ENCODE results near the gene ADAMTSL3. TPM values are rescaled to one million over a fixed set of nuclear protein-coding genes. Genes with fewer than 3 reads are reported as not detected.
"Not testable (repeated sequence)": the region's sequence is repeated elsewhere in the genome, so short reads cannot be mapped to it uniquely, and the experiment has no call there.

Gene ADAMTSL3
- total RNA-seq, 1 donor from 2014 or later: 12.5 TPM

DNA sequence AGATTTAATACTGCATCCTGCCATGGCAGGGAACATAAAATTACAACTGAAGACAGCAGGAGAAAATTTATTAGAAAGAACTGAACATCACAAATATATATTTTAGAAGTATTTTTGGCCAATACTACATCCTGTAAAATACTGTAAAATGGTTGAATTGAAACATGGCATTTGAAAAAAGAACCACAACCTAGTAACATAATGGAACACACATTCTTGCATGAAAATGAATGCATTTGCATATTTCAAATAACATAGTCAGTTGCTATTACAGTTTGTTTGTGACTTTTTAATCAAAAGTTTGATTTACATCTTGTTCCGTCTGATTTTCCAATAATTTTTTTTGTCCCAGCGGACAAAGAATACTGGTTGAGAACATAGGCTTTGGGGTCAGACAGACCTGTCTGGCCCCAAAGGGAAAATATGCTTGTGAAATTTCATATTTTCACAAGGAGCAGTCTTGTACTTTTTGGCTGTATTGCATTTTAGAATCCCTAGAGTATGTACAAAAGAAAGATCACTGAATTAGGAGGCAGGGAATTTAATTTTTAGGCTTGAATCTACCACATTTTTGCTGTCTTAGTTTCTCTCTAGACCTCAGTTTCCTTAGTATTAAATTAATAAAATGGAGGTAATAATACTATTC, 268.8 kb downstream of the ADAMTSL3 start:
- DNase-seq (ENCODE audit: low read depth in 2 of 2): no peak

DNA sequence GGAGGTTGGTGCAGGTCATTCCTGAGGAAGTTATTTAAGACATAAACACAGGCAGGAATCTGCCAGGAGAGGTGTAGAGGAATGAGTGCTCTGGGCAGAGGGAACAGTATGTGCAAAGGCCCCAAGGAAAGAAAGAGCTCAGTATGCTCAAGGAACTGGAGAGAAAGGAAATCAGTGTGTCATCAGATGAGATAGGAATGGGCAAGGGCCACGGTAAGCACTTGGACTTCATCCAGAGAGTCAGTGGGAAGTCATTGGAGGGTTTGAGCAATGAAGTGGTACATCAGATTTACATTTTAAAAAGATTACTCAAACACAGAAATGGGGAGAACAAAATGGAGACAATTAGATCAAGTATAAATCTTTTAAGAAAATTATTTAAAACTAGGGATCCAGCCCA, 272.2 kb downstream of the ADAMTSL3 start:
- no peak for DNase-seq (ENCODE audit: low read depth in 2 of 2)

DNA sequence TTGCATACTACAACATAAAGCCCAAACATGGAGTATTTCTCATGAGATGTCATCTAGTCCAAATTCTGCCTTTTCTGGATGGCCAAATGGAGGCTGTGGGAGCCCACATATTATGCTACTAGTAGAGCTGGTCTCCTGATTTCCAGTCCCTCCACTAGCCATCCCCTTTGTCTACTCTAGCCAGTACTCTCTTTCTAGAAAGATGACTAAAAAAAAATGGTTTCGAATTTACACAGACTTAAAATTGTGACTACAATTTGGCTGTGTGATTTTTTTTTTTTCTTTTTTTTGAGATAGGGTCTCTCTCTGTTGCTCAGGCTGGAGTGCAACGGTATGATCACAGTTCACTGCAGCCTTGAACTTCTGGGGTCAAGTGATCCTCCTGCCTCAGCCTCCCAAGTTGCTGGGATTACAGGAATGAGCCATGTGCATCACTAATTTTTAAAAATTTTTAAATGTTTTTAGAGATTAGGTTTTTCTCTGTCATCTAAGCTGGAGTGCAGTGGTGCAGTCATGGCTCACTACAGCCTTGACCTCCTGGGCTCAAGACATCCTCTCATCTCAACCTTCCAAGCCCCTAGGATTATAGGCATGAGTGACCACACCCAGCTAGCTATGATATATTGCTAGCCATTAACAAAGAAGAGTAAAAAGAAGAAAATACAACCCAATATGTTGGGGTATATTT, 273.9 kb downstream of the ADAMTSL3 start:
- no peak for DNase-seq (ENCODE audit: low read depth in 2 of 2)

DNA sequence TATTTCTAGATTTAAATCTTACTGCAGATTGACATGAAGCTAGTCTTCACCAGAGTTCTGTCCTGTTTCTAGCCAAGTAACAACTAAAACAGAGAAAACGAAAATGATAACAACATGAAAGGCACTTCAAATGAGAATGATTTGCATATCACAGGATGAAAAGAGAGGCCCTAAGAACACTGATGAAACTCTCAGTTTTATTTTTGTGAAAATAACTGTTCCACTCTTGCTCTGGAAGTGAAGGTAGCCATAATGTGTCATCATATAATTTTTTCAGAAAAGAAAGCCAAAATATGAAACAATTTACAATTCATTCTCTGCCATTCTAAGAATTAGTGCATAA, 274.4 kb downstream of the ADAMTSL3 start:
- DNase-seq (ENCODE audit: low read depth in 2 of 2): no peak

DNA sequence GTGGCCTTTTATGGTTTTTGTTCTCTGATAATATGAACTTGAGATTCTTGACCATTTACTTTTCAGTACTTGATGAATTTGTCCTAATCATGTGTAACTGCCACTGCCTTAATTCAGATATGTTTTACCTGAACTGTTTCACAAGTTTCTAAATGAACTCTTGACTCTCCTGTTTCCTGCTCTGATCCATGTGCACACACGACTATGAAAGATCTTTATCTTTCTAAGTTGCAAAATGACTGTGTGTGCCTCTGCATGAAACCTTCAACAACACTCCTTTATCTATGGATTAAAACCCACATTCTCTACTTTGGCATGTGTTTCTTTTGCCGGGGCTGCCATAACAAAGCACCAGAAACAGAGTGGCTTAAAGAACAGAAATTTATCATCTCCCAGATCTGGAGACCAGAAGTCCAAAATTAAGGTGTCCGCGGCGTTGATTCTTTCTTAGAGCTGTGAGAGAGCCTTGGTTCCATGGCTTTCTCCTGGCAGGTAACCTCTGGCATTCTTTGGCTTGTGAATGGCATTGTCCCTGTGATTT, 275.0 kb downstream of the ADAMTSL3 start:
- DNase-seq (ENCODE audit: low read depth in 2 of 2): peak in 1 of 2 donors; percentile 19

DNA sequence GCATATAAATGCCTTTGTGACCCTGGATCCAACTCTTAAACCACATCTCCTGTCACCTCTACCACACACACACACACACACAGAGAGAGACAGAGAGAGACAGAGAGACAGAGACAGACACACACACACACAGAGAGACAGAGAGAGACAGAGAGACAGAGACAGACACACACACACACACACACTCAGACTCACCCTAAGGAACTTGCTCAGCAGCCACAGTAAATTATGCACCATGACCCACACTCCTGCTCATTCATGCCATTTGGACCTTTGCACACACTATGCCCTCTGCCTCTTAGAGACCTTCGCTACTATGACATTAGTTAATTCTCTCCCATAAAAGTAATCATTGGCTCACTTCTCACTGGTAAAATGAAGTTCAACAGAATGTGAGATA, 275.7 kb downstream of the ADAMTSL3 start:
- no peak for DNase-seq (ENCODE audit: low read depth in 2 of 2)

DNA sequence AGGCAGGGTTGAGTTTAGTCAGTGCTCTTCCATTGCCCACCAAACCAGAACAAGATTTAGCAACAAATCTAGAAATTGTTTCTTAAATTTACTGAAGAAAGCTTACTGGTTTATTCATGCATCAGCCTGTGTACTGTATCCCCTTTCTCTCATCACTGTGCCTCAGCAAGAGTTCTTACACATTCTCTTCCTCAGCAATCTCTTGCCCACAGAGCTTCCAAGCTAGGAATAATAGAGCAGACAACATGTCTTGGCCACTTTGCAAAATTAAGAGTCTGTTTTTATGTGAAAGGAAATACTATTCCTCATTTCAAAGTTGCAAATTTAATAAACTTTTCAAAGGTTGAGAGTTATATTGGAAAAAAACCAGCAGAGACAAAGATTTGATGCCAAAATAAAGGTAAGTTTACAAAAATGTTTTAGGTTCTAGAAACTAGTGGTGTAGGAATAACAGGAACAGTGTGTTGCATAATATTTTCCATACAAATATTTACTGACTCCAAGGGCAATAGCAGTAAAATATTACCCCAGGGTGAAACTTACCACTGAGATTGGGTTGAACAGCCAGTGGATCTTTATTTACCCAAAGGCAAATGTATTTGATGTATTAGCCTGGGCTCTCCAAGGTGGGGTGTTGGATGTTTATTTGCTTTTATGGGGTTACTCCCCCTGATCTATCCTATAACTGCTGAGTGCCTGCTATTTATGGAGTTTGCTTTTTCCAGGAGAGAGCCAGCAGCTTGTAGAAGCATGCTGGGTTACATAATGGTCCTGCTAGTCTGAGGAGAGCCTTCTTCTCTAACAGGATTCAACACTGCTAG, 276.7 kb downstream of the ADAMTSL3 start:
- DNase-seq (ENCODE audit: low read depth in 2 of 2): peak in 1 of 2 donors; percentile 68

DNA sequence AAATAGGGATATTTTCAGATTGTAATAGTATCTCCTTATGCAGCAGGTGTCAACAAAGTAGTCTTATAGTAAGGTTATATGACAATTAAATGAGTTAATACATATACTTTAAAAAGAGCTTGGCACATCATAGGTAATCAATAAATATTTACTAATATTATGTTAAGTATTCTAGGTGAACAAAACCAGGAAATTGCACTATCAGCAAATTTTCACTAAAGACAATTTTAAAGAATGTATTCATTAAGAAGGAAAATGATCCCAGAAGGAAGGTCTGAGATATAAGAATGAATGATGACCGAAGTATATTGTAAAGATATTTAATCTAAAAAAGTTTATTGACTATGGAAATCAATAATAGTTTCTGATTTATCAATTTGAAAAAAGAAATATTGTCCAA, 281.9 kb downstream of the ADAMTSL3 start:
- DNase-seq (ENCODE audit: low read depth in 2 of 2): no peak

DNA sequence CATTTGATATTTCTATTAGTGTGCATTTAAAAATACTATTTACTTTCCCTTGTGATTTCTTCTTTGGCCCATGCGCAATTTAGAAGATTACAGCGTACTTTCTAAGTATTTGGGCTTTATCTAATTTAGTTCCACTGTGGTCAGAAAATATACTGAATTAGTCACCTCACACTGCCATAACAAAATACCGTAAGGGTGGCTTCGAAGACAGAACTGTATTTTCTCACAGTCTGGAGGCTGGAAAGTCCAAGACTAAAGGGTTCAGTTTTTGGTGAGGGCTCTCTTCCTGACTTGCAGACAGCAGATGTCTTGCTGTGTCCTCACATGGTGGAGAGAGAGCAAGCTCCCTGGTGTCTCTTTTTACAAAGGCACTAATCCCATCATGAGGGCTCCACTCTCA, 286.2 kb downstream of the ADAMTSL3 start:
- DNase-seq (ENCODE audit: low read depth in 2 of 2): no peak

DNA sequence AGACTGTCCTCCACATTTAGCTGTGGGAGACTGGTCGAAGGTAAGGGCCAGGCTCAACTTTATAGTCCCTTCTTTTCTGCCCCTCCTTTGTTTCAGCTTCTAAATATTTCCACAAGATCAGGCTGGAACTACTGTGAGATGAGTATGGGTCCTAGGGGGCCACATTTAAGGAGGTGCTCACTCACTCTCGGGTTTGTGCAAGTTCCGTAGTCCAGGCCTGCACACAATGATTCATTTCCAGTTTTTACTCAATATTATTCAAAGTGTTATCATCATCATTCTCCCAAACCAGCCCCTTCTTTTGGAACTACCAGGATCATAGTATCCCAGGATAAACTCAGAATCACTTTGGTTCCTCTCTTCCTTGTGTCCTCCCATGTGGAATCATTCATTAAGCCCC, 289.1 kb downstream of the ADAMTSL3 start:
- DNase-seq (ENCODE audit: low read depth in 2 of 2): no peak

DNA sequence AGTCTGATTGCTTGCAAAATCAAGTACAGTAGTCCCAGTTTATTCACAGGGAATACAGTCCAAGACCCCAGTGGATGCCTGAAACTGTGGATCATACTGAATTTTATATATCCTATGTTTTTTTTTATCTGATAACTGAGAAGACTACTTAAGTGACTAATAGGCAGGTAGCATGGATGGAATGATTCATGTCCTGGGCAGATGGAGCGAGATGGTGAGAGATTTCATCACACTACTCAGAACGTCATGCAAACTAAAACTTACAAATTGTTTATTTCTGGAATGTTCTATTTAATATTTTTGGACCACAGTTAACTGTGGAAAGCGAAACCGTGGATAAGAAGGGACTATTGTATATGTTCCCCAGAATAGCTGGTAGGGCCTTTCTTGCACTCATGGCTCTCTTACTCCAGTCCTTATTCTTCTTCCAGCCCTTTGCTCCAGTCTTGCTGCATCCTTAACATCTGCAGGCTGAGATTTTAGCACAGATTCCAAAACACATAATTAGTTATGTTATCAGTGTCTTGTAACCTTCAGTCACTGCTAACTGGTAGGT, 290.0 kb downstream of the ADAMTSL3 start:
- DNase-seq (ENCODE audit: low read depth in 2 of 2): no peak

DNA sequence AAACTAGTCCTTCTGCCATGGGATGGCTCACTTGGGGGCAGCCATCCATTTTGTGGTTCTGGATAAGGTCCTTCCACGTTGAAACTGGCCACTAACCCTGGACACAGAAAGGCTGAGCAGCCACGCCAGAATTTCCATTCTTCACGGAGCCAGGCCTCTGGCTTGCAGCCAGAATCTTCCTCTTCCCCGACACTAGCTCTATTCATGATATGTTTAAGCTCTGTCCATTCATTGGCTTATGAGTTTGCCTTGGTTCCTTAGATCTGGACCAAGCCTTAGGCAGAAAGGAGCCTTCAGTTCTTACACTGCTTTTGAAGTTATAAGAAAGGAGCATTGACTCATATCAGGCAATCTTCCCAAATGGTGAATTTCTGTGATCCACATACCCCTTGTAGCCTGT, 293.2 kb downstream of the ADAMTSL3 start:
- no peak for DNase-seq (ENCODE audit: low read depth in 2 of 2)

DNA sequence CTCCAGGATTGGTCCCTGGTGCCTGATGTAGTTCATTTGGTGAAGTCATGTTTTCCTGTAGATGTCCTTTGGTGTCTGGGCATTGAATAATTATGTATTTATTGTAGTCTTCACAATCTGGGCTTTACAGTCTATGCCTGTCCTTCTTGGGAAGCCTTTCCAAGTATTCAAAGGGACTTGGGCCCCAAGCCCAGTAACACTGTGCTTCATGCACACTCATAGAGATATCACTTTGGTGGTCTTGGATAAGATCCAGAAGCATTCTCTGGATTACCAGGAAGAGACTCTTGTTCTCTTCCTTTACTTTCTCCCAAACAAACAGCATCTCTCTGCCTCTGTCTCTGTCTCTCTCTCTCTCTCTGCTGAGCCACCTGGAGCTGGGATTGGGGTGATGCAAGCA, 300.6 kb downstream of the ADAMTSL3 start:
- no peak for DNase-seq (ENCODE audit: low read depth in 2 of 2)

DNA sequence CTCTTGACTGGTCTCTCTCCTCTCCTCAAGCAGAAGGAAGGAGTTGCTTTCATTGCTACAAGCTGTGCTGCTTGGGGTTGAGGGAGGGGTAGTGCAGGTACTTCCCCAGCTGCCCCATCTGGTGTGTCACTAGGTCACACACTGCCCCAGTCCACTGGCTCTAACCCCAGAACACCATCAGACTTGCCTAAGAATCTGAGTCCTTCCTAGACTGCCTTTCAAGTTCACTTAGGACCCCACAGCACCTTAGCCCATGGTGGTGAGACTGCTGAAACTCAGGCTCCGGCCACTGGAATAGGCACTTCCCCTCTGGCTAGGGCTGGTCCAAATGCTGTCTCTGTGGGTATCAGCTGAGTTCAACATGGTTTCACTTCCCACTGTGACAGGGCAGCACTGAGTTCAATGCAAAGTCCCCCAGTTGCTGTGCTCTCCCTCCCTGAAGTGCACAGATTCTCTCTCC, 301.9 kb downstream of the ADAMTSL3 start:
- no peak for DNase-seq (ENCODE audit: low read depth in 2 of 2)

DNA sequence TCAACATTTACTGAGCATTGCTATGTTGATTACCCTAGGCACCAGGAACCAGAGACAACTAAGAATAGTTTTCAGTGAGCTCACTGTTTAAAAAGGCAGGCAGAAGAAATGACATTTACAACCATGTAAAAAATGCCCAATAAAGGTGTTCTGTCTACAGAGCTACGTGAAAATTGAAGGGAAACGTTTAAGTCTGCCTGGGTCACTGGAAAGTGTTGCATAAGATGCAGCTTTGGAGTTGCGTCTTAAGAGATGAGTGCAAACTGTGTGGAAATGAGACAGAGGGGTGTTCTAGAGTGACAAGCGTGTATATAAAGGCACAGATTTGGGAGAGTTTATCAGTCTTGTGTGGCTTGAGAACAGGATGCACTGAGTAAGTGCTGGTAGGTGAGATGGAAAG, 303.0 kb downstream of the ADAMTSL3 start:
- DNase-seq (ENCODE audit: low read depth in 2 of 2): no peak

DNA sequence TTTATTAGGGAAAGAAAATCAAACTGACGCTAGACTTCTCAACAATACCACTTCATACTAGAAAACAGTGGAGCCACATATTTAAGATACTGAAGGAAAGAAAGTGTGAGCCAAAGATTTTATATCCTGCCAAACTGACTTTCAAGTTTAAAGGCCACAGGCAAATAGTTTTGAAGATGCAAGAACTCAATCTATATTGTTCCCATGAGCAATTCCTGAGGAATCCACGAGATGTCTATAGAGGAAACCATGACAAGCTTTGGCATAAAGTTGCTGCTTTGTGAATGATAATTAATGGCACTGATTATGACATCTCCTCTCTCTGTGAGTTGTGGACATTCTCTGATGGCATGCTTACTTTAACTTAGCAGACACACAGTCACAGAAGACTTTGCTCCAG, 305.6 kb downstream of the ADAMTSL3 start:
- no peak for DNase-seq (ENCODE audit: low read depth in 2 of 2)

DNA sequence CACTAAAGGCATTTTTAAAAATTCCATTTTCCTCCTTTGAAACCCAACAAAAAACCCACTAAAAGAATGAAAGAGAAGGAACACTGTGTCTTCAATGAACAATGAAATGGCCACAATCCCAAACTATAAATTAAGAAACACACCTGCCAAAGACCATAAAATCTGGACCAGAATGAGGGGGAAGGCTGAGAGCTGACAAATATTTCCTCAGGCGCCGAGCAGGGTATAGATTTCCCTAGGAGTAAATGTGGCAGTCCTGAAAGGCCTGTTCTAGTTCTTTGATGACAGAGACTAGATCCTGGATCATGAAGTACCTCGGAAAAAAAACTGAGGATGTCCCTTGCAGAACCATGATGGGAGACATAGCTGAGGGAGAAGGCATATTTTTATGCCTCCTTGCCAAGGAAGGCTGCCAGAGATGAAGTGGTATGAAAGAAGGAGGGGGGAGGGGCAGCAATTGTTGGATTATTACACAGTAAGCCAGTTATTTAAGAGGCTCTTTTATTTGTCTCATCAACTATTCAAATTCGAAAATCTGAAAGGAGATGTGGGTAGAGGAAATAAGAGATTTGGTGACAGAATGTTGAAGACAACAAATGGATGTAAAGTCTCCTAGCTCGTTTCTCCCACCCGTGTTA, 306.4 kb downstream of the ADAMTSL3 start:
- no peak for DNase-seq (ENCODE audit: low read depth in 2 of 2)

DNA sequence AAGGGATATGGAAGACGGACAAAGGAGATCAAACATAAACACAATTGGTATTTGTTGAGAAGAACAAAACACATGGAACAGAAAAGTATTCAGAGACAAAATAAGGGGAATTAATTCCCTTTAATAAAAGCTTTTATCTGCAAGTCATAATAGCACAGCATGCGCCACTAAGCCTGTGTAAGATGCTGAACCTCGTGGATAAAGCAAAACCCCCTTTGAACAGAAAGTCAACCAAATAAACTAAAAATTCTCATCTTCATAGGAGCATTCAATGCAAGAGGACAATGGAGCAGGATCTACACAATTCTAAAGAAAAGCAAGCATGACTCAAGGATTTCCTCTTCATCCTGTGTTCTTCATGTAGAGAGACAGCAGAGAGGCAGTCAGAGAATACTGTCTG, 307.4 kb downstream of the ADAMTSL3 start:
- DNase-seq (ENCODE audit: low read depth in 2 of 2): no peak

DNA sequence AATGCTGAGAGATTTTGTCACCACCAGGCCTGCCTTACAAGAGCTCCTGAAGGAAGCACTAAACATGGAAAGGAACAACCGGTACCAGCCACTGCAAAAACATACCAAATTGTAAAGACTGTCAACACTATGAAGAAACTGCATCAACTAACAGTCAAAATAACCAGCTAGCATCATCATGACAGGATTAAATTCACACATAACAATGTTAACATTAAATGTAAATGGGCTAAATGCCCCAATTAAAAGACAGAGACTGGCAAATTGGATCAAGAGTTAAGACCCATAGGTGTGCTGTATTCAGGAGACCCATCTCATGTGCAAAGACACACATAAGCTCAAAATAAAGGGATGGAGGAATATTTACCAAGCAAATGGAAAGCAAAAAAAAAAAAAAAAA, 311.0 kb downstream of the ADAMTSL3 start:
- not testable (repeated sequence) for DNase-seq (ENCODE audit: low read depth in 2 of 2)

DNA sequence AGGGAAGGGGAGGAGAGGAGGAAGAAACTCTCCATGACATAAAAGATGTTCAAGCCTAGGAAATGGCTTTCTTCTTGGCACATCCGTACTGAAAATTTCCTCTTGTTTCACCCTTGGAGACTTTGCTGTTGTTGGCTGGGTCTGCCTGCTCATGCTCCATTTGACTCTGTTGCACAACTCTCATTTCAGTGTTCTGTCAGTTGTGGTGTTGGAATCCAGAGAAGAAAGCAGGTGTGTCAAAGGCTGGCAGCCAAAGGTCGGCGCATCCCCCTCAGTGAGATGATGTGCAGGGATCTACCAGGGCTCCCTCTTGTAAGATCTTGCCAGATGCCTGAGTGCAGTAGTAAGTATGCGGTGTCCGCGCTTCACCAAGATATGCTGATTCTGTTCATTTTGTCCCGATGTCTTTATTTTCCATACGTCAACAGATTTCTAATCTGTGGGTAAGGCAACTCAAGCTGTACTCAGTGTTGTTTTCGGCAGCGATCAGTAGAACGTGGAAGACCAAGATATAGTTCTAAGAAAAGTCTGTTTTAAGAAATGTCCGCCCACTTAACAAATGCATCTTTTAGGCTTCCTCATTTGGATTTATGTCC, 316.5 kb downstream of the ADAMTSL3 start:
- no peak for DNase-seq (ENCODE audit: low read depth in 2 of 2)

DNA sequence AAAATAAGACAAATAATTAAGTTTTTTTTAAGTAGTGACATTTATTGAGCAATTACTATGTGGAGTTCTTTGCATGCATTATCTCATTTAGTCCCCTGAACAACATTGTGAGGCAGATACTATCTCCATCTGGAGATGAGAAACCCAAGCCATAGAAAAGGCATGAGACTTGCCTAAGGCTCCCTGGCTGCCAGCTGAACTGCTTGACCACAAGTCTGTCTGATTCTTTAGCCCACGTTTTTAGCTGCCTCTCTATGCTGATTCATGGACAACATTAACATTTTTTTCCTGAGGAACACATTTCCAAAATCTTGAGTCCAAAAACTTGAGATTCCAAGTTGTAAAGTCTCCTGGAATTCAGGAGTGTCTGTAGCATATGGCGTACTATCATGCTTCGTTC, 318.1 kb downstream of the ADAMTSL3 start:
- no peak for DNase-seq (ENCODE audit: low read depth in 2 of 2)

All from lung microvascular endothelial cell (primary cell).